Neutrophil (primary cell): ENCODE measurements around the gene MICAL3.

Source experiments
- H3K27ac ChIP-seq: fragments of 200-600 bp; sonication (generic); 2 replicates; pipeline ENCODE4 v1.5.1; 2016; ENCODE audit warnings: mild to moderate bottlenecking, moderate library complexity
- H3K27me3 ChIP-seq: fragments of 200-600 bp; sonication (generic); 2 replicates; pipeline ENCODE4 v1.6.0; 2016; ENCODE audit warnings: mild to moderate bottlenecking
- H3K36me3 ChIP-seq: fragments of 200-600 bp; sonication (generic); 2 replicates; pipeline ENCODE4 v1.5.1; 2017
- H3K4me1 ChIP-seq, 2 experiments: fragments of 200-600 bp in 1 of 2; sonication (generic) in 1 of 2; 1 replicate in 1 of 2; 2 replicates in 1 of 2; pipeline versions ENCODE4 v1.5.1 to v1.6.1; 2013 to 2016; ENCODE audit warnings: low read depth in 1 of 2, low read length in 1 of 2, mild to moderate bottlenecking in 1 of 2, moderate library complexity in 1 of 2; ENCODE audit not compliant: control insufficient read depth in 1 of 2, insufficient read depth in 1 of 2
- H3K4me3 ChIP-seq, 2 experiments: fragments of 200-600 bp in 1 of 2; sonication (generic) in 1 of 2; 1 replicate in 1 of 2; 2 replicates in 1 of 2; pipeline ENCODE4 v1.5.1; 2013 to 2016; ENCODE audit warnings: low read depth in 1 of 2, low read length in 1 of 2, mild to moderate bottlenecking in 1 of 2, moderate library complexity in 1 of 2
- H3K9me3 ChIP-seq: fragments of 200-600 bp; sonication (generic); 2 replicates; pipeline ENCODE4 v1.5.1; 2016
- TF ChIP-seq, protein P1 (sequence below): fragments of 200-600 bp; sonication (generic); IDR thresholded peaks from 2 replicates; pipeline ENCODE4 v1.5.1; 2016; ENCODE audit warnings: antibody characterized with exemption

Gene MICAL3

DNA sequence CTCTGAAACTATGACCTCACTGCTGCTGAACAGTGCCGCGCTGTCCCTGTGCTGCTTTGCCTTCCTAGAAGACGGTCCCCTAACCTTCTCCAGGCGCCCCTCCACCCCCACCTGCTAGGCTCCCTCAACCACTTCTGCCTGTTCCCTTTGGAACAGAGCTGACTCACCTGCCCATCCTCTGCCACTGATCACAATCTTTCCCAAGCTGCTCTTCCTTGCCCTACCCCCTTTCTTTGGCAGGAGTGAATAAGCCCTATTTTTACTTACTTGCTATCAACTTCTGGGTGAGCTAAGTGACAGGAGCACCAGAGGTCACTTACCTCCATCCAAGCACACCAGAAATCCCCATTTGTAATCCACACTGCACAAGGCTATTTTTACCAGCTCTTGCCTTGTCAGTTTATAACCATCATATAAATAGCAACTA lies 134.1 kb downstream of the MICAL3 start:
- H3K36me3 ChIP-seq = no peaks in the 10 kb centered on the region
- H3K27me3 ChIP-seq = no peaks in the 10 kb centered on the region
- H3K4me1 ChIP-seq = no peaks in the 10 kb centered on the region
- TF ChIP-seq, protein P1, sequence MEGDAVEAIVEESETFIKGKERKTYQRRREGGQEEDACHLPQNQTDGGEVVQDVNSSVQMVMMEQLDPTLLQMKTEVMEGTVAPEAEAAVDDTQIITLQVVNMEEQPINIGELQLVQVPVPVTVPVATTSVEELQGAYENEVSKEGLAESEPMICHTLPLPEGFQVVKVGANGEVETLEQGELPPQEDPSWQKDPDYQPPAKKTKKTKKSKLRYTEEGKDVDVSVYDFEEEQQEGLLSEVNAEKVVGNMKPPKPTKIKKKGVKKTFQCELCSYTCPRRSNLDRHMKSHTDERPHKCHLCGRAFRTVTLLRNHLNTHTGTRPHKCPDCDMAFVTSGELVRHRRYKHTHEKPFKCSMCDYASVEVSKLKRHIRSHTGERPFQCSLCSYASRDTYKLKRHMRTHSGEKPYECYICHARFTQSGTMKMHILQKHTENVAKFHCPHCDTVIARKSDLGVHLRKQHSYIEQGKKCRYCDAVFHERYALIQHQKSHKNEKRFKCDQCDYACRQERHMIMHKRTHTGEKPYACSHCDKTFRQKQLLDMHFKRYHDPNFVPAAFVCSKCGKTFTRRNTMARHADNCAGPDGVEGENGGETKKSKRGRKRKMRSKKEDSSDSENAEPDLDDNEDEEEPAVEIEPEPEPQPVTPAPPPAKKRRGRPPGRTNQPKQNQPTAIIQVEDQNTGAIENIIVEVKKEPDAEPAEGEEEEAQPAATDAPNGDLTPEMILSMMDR = no peak
- no peak overlapping the region for H3K27ac ChIP-seq
- no peaks in the 10 kb centered on the region for H3K9me3 ChIP-seq
- no peak overlapping the region for H3K4me3 ChIP-seq

DNA sequence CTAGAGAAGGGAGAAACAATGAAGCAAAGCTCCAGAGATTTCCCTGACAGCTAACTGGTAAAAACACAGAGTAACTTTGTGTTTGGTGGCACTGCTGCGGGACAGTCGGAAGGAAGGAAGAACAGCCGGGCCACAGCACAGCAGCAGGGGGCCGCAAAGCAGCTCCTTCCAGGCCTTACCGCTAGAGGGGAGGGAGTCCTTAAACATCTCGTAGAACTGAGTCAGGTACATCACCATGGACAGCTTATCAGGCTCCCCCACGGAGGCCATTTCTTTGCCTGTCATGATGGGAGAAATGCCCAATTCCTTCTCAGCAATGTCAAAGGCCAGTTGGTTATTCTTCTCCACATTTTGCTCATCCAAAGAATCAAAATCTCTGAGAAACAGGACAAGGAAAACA lies 135.5 kb downstream of the MICAL3 start:
- TF ChIP-seq, protein P1 = no peak
- no peaks in the 10 kb centered on the region for H3K36me3 ChIP-seq

DNA sequence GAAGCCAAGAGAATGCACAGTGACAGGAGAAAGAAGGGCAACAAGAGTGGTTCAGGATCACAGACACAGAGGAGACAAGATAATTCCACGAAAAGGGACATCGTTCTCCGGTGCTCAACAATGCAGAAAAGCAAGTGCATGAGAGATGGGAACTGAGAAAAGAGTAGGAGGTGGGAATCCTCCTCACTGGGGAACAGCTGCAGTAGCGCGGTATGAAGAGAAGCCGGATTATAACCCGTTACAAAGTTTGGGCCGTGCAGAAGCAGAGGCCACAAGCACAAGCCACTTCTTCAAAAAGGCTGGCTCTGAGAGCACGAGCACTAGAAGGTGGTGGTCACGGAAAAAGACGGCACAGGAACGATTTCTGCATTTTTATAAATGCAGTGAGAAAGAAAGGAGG lies 135.9 kb downstream of the MICAL3 start:
- TF ChIP-seq, protein P1 = no peak
- Histone ChIP-seq H3K4me3 (no peak overlapping the region), H3K36me3 (no peaks in the 10 kb centered on the region)

More for the DNA sequence above, 135.5 kb downstream of the MICAL3 start:
- Histone ChIP-seq H3K27me3 (no peaks in the 10 kb centered on the region), H3K4me3 (no peak overlapping the region), H3K9me3 (no peaks in the 10 kb centered on the region), H3K27ac (no peak overlapping the region), H3K4me1 (no peaks in the 10 kb centered on the region)

DNA sequence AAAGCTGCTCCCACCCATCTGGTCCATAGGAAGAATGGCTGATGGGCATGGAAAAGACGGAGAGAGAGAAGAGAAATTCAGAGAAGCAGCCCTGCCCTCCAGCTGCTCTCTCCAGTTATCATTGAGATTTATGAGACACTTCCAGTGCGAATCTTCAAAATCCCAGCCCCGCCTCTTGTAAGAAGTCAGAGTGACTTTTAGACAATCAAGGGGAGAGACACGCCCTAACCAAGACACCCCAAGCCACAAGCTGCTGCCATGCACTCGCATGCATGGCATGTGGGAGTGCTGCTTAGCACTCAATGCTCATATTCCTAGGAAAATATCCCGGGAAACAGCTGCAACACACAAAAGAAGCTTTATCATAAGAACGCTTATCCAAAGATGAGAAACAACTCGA lies 139.5 kb downstream of the MICAL3 start:
- H3K4me3 ChIP-seq = no peak overlapping the region
- no peaks in the 10 kb centered on the region for H3K9me3 ChIP-seq
- no peaks in the 10 kb centered on the region for H3K27me3 ChIP-seq
- TF ChIP-seq, protein P1 = no peak
- no peaks in the 10 kb centered on the region for H3K4me1 ChIP-seq
- H3K36me3 ChIP-seq = no peaks in the 10 kb centered on the region
- H3K27ac ChIP-seq = no peak overlapping the region

More for the DNA sequence above, 135.9 kb downstream of the MICAL3 start:
- Histone ChIP-seq H3K4me1 (no peaks in the 10 kb centered on the region), H3K9me3 (no peaks in the 10 kb centered on the region), H3K27me3 (no peaks in the 10 kb centered on the region), H3K27ac (no peak overlapping the region)

DNA sequence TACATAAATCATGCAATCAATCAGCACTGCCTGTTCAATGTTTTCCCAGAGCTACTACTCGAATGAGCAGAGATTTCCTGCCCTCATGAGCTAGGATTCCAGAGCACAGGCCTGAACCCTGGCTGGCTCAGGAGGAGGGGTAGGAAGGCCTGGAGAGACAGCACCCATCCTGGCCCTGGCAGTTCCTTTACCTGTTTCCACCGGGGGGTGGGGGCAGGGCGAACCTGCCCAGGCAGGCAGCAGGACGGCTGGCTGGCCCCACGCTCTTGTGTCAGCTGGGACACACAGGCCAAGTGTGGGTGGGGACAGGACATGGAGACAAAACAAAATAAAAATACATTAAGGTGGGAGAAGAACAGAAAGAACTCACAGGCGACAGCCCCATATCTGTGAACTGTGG lies 140.3 kb downstream of the MICAL3 start:
- H3K9me3 ChIP-seq = no peaks in the 10 kb centered on the region
- no peak overlapping the region for H3K4me3 ChIP-seq
- TF ChIP-seq, protein P1 = no peak
- no peaks in the 10 kb centered on the region for H3K36me3 ChIP-seq
- H3K27ac ChIP-seq = no peak overlapping the region
- H3K27me3 ChIP-seq = no peaks in the 10 kb centered on the region
- no peaks in the 10 kb centered on the region for H3K4me1 ChIP-seq

DNA sequence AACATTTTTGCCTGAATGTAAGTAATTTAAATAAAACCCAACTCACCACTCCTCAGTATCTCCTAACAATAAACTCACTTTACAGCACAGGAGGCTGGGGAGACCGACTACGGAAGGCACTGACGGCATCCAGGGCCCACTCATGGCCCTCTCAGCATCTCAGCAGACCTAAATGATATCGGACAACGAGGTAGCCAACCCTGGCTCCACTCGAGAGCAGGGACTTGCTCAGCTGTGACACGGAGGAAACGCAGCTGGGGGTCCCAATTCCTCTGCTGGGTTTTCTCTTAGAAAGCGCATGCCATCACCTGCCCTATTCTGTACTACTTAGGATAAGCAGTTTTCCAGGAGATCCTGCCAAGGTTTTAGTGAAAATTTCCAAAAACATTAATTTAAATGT lies 141.0 kb downstream of the MICAL3 start:
- no peaks in the 10 kb centered on the region for H3K36me3 ChIP-seq
- no peak overlapping the region for H3K27ac ChIP-seq
- H3K9me3 ChIP-seq = no peaks in the 10 kb centered on the region
- no peak overlapping the region for H3K4me3 ChIP-seq
- TF ChIP-seq, protein P1 = no peak
- no peaks in the 10 kb centered on the region for H3K4me1 ChIP-seq
- no peaks in the 10 kb centered on the region for H3K27me3 ChIP-seq
